AG09309 (cell line): ENCODE measurements around the gene CSH1.
"Not testable (repeated sequence)": the region's sequence is repeated elsewhere in the genome, so short reads cannot be mapped to it uniquely, and the experiment has no call there.

Source experiments
- DNase-seq: peaks from one replicate; pipeline ENCODE4 v3.0.0-alpha.2; 2010; ENCODE audit warnings: low read depth
- H3K4me3 ChIP-seq: 2 replicates; pipeline ENCODE4 v1.5.1; 2011; ENCODE audit warnings: mild to moderate bottlenecking, low read depth, low read length, moderate library complexity; ENCODE audit not compliant: control insufficient read depth
- CTCF ChIP-seq: IDR thresholded peaks from 2 replicates; pipeline ENCODE4 v1.5.1; 2011; ENCODE audit warnings: mild to moderate bottlenecking, low read depth, low read length, inconsistent platforms; ENCODE audit not compliant: insufficient read depth, control insufficient read depth; ENCODE audit errors: missing control alignments

Gene CSH1

DNA sequence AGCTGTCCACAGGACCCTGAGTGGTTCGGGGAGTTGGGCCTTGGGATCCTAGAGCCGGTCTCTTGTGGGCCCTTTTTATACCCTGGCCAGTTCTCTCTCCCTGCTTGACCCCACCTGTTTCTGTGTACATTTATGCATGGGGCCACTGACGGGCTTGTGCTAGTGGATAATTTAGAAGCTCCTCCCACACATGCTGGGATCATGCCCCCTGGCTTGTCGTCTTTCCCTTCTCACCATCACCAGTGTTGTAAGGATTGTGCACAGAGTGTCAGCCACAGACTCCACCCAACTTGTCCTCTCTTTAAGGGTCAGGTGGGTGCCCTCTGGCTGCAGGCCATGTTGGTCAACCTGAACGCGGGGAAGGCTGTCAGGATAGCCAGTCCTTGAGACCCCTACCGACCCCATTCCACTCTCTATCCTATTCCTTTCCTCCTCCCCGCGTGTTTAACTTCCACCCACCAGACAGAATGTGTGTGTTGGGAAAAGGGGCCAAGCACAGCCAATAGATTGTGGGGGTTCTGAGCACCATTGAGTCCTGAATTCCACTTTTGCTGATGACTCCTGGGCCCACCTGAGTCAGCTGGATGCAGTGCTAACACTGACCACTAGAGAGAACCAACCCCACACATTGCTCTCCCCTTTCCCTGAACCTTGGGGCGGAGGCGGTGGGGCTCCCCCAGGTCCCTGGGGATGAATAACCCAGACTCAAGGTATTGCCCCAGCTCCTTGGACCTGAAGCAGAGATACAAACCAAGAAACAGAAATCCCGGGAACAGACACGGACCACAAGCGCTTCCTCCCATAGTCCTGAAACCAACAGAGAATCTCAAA, at the start of gene CSH1:
Gene CSH1 (minus strand): TSS at position 51 of the 831 bp plus-strand sequence. CDS start 63 bp downstream, outside the sequence.
- not testable (repeated sequence) for DNase-seq, H3K4me3 ChIP-seq

DNA sequence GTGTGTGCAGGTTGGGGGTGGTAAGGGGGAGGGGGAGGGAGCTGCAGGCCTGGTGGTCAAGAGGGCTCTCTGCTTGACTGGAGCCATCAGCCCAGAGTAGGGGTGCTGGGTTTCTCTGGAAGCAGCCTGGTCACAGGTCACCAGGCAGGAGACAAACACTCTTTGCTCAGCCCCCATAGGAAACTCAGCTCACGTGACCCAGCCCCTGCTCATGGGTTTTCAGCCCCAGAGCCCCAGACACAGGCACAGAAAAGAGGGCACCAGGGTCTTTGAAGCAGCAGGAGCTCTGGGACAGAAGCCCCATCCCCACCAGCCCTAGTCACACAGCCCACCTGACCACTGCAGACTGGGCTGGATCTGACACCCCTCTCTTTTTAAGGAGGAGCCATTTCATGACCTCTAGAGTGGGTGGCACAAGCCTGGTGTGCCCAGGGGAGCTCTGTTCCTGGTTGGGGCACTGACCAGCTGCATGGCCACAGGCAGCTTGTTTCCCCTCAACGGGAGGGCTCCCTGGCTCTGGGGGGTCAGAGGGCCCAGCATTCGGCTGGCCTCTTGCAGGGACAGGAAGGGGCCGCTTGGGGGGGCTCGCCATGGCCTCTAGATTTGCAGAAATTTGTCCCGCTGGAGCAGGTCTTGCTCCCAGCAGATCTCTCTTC, 49.5 kb upstream of the CSH1 start:
- H3K4me3 ChIP-seq: no peak overlapping the region
- DNase-seq: no peak
- no peak for TF ChIP-seq CTCF

DNA sequence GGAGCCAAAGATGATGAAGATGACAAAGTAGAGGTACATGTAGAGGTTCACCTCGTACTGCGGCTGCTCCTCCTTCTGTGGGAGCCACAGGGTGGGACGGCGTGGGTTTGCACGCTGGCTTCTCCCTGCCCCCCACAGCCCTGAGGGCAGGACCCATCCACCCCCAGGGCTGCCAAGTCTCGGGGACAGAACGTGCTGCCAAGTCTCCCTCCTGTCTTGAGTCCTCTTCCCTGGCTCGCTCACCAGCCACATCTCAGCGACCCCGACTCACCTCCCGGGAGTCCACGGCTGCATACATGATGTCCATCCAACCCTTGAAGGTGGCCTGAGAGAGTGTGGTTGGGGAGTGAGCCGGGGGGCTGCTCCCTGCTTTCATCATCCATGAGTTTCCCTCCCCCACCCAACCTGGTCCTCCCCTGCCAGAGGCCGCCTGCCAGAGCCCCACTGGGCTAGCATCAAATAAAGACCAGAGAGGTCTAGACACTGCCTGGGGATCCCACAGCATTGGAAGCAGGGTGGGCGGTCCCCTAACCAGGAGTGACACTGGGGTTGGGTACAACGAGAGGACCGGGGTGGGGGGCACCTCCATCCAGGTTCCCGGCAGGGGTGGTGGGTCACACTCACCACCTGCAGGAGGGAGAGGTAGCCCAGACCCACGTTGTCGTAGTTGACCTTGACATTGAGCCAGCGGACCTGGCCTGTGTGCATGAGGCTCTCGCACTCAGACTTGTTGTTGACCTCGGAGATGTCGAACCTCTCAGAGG, 48.5 kb upstream of the CSH1 start:
- no peak for TF ChIP-seq CTCF
- no peak for DNase-seq
- H3K4me3 ChIP-seq: no peak overlapping the region

DNA sequence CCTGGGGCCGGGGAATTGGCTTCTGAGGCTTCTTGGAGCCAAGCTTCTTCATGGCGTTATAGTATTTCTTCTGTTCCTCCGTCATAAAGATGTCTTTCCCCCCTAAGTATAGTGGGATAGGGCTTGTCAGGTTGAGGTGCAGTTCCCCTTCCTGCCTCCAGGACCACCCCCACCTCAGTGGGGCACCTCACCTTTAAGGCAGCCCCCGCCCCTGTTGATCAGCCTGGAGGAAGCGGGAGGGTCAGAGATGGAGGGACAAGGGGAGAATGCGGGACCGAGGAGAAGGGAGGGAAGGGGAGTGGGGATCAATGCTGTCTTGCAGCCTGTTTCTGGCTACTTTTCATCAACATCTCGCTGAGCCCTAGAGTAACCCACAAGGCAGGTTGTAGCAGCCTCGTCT, 47.4 kb upstream of the CSH1 start:
- no peak for DNase-seq
- peak; percentile 25 for TF ChIP-seq CTCF
- no peak overlapping the region for H3K4me3 ChIP-seq

- no peak for DNase-seq
- no peak overlapping the region for H3K4me3 ChIP-seq
- TF ChIP-seq CTCF: no peak
Measured at GRCh38 chr17:63942309-63942985, 46.1 kb upstream of the CSH1 start.

DNA sequence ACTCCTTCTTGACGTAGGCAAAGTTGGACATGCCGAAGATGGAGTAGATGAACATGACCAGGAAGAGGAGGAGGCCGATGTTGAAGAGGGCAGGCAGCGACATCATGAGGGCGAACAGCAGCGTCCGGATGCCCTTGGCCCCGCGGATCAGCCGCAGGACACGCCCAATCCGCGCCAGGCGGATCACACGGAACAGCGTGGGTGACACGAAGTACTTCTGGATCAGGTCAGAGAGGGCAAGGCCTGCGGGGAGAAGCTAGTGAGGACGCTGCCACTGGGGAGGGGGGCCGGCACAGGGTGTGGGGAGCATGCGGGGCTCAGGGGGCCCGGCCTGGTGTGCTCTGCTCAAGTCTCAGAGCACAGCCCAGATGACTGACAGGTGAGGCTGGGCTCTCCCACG, 45.4 kb upstream of the CSH1 start:
- no peak for TF ChIP-seq CTCF
- no peak overlapping the region for H3K4me3 ChIP-seq
- DNase-seq: no peak

DNA sequence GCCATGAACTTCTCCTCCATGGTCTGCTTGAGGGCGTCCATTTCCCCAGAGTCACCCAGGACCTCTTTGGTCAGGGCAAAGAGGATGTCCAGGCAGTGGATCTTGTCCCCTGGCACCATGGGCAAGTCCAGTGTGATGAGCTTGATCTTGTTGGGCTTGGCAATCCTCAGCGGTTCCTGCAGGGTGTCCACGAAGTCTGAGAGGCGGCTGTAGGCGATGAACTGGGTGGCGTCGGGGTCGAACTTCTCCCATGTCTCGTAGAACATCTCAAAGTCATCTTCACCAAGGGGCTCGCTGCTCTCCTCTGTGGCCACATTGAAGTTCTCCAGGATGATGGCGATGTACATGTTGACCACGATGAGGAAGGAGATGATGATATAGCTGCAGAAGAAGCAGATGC, 44.8 kb upstream of the CSH1 start:
- no peak overlapping the region for H3K4me3 ChIP-seq
- TF ChIP-seq CTCF: no peak
- DNase-seq: no peak
